ENCODE data around the gene KRT7. TPM values are rescaled to one million over a fixed set of nuclear protein-coding genes. Genes with fewer than 3 reads are reported as not detected.

KRT7 gene
- total and polyA plus RNA-seq, 7 experiments from 2014 or later: 36.1 TPM; not detected in 6

DNA sequence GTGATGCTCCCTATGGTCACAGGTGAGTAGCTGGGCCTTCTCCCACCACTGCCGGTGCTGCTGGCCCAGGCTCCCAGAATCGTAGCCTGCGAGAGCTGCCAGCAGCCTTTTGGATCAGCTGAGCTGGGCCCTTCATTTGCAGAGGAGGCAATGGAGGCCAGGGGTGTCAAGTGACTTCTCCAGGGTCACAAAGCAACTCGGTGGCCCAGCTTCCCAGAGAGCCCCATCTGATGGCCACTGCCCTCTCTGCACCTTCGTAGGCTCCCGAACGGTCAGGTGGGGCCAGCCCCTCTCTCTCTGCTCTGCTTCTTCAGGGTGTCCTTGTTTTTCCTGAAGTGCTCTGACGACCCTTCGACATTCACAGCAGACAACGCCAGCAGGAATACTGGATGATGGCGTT lies 45.8 kb upstream of the KRT7 start:
- Mint-ChIP-seq H3K4me3 (no peak overlapping the region), H3K27me3 (no peaks in the 10 kb centered on the region), H3K4me1 (peaks cover 0 to 7% (median 4%) of the 10 kb centered on the region in 7 donors), H3K27ac (no peak overlapping the region), H3K36me3 (no peaks in the 10 kb centered on the region), H3K9me3 (no peaks in the 10 kb centered on the region)
- CTCF ChIA-PET: no interaction called here
- Histone ChIP-seq H3K36me3 (ENCODE audit: control insufficient read depth in 2 of 3, insufficient read depth in 3 of 3, low read length in 3 of 3) (no peaks in the 10 kb centered on the region), H3K27me3 (ENCODE audit: control insufficient read depth in 2 of 2, insufficient read depth in 2 of 2, low read length in 2 of 2) (no peaks in the 10 kb centered on the region), H3K9me3 (ENCODE audit: control insufficient read depth in 2 of 3, low read length in 3 of 3) (no peaks in the 10 kb centered on the region), H3K27ac (ENCODE audit: low read depth, low read length) (no peak overlapping the region), H3K4me3 (ENCODE audit: low read length) (no peak overlapping the region), H3K4me1 (ENCODE audit: control insufficient read depth in 2 of 2, insufficient read depth in 2 of 2, low read length in 2 of 2) (no peaks in the 10 kb centered on the region)
- intact Hi-C loops (cut with micrococcal nuclease): no loop called here
- POLR2A ChIA-PET: no interaction called here
- DNase-seq (no peak), ATAC-seq (no peak)

DNA sequence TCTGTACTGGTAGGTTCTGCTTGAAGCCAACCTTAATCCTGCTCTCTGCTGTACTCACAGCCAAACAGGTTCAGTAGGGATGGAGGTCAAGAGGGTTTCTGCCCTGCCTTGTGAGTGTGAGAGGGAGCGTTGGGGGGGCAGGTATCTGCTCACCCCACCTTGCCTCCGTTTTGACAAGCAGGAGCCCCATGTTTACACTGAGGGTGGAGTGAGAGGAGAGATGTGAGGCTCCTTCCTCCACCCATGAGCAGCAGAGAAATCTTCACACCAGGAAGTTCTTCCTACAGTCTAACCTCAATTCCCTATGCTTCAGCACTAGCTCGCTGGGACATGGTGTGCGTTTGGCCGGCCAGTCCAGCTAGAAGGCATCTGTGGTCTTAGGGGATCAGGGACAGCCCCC lies 45.4 kb upstream of the KRT7 start:
- Histone ChIP-seq H3K9me3 (ENCODE audit: control insufficient read depth in 2 of 3, low read length in 3 of 3) (no peaks in the 10 kb centered on the region), H3K27ac (ENCODE audit: low read depth, low read length) (no peak overlapping the region), H3K4me3 (ENCODE audit: low read length) (no peak overlapping the region), H3K4me1 (ENCODE audit: control insufficient read depth in 2 of 2, insufficient read depth in 2 of 2, low read length in 2 of 2) (no peaks in the 10 kb centered on the region), H3K27me3 (ENCODE audit: control insufficient read depth in 2 of 2, insufficient read depth in 2 of 2, low read length in 2 of 2) (no peaks in the 10 kb centered on the region), H3K36me3 (ENCODE audit: control insufficient read depth in 2 of 3, insufficient read depth in 3 of 3, low read length in 3 of 3) (no peaks in the 10 kb centered on the region)
- CTCF ChIA-PET: no interaction called here
- H3K27me3 Mint-ChIP-seq: peaks cover 0 to 3% (median 0%) of the 10 kb centered on the region in 5 donors
- H3K36me3 Mint-ChIP-seq: no peaks in the 10 kb centered on the region
- intact Hi-C loops (cut with micrococcal nuclease): no loop called here
- no peak overlapping the region for H3K4me3 Mint-ChIP-seq
- H3K4me1 Mint-ChIP-seq: peaks cover 0 to 7% (median 4%) of the 10 kb centered on the region in 7 donors
- ATAC-seq (no peak), DNase-seq (no peak)
- H3K9me3 Mint-ChIP-seq: no peaks in the 10 kb centered on the region
- H3K27ac Mint-ChIP-seq: no peak overlapping the region
- POLR2A ChIA-PET: no interaction called here

DNA sequence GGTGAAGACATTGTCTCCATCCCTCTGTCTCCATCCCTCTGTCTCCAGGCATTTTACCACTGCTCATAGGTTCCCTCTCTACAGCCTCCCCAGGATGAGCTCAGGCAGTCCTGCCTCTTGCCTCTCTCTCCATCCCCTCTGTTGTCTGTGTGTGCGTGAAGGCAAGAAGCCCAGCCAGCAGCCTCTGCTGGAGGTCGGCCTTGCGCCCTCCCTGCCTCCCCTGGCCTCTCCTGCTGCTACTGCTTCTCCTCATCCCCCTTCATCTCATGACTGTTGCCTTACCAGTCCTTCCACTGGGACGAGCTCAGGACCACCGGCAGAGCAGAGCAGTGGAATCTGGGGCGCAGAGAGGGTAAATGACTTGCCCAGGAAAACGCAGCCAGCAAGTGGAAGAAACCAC lies 44.4 kb upstream of the KRT7 start:
- ChIA-PET POLR2A (no interaction called here), CTCF (no interaction called here)
- ATAC-seq: no peak
- no peaks in the 10 kb centered on the region for H3K27me3 ChIP-seq (ENCODE audit: control insufficient read depth in 2 of 2, insufficient read depth in 2 of 2, low read length in 2 of 2)
- peaks cover 0 to 6% (median 0%) of the 10 kb centered on the region in 5 donors for H3K27me3 Mint-ChIP-seq
- peaks cover 0 to 7% (median 4%) of the 10 kb centered on the region in 7 donors for H3K4me1 Mint-ChIP-seq
- H3K9me3 Mint-ChIP-seq: no peaks in the 10 kb centered on the region
- H3K36me3 ChIP-seq (ENCODE audit: control insufficient read depth in 2 of 3, insufficient read depth in 3 of 3, low read length in 3 of 3): no peaks in the 10 kb centered on the region
- intact Hi-C loops (cut with micrococcal nuclease): no loop called here
- no peaks in the 10 kb centered on the region for H3K4me1 ChIP-seq (ENCODE audit: control insufficient read depth in 2 of 2, insufficient read depth in 2 of 2, low read length in 2 of 2)
- no peak overlapping the region for H3K4me3 Mint-ChIP-seq
- no peaks in the 10 kb centered on the region for H3K9me3 ChIP-seq (ENCODE audit: control insufficient read depth in 2 of 3, low read length in 3 of 3)
- H3K36me3 Mint-ChIP-seq: no peaks in the 10 kb centered on the region
- DNase-seq: no peak
- H3K4me3 ChIP-seq (ENCODE audit: low read length): no peak overlapping the region
- H3K27ac ChIP-seq (ENCODE audit: low read depth, low read length): no peak overlapping the region
- H3K27ac Mint-ChIP-seq: no peak overlapping the region

DNA sequence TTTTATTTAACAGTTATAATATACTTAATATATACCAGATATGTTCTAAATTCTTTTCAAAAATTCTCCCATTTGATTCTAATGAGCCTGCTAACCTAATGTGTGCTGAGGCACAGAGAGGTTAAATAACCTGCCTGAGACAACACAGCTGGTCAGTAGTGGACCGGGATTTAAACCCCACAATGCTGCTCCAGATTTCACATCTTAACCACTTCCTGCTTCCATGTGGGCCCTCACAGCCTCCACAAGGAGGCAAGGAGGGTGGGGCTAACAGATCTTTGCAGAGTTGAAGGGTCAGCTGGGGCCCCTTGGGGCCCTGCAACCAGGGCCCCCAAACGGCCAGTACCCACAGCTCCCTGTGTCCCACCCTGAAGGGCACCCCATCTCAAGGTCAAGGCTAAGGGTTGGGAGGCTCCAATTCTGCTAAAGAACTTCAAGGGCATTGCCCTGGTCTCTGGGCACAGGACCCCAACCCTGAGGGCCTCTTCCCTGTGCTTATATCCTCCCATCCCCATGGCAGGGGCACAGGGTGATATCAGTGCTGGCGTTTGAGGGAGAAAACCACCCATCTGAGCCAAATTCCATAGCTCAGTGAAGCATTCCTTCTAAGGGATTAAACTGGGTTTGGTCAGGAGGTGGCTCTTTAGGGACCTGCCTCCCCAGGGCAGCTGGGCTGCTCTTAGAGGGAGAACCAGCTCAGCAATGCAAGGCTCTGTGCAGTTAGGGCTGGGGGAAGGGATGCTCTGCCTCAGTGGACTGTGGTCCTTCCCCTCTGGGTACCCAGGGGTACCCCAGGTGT lies 43.5 kb upstream of the KRT7 start:
- intact Hi-C loops (cut with micrococcal nuclease): no loop called here
- H3K4me1 Mint-ChIP-seq: peaks cover 0 to 7% (median 3%) of the 10 kb centered on the region in 7 donors
- Histone ChIP-seq H3K27ac (ENCODE audit: low read depth, low read length) (no peak overlapping the region), H3K9me3 (ENCODE audit: control insufficient read depth in 2 of 3, low read length in 3 of 3) (no peaks in the 10 kb centered on the region), H3K36me3 (ENCODE audit: control insufficient read depth in 2 of 3, insufficient read depth in 3 of 3, low read length in 3 of 3) (no peaks in the 10 kb centered on the region), H3K4me3 (ENCODE audit: low read length) (no peak overlapping the region), H3K27me3 (ENCODE audit: control insufficient read depth in 2 of 2, insufficient read depth in 2 of 2, low read length in 2 of 2) (no peaks in the 10 kb centered on the region), H3K4me1 (ENCODE audit: control insufficient read depth in 2 of 2, insufficient read depth in 2 of 2, low read length in 2 of 2) (no peaks in the 10 kb centered on the region)
- ATAC-seq (no peak), DNase-seq (no peak)
- CTCF ChIA-PET: no interaction called here
- no peaks in the 10 kb centered on the region for H3K9me3 Mint-ChIP-seq
- no peak overlapping the region for H3K4me3 Mint-ChIP-seq
- peaks cover 0 to 6% (median 2%) of the 10 kb centered on the region in 5 donors for H3K27me3 Mint-ChIP-seq
- POLR2A ChIA-PET: interaction anchor here (0.6 kb wide), 1 partner anchor 35 kb away, joined by 3 read pairs; no protein-coding TSS in a partner anchor
- H3K36me3 Mint-ChIP-seq: no peaks in the 10 kb centered on the region
- no peak overlapping the region for H3K27ac Mint-ChIP-seq

DNA sequence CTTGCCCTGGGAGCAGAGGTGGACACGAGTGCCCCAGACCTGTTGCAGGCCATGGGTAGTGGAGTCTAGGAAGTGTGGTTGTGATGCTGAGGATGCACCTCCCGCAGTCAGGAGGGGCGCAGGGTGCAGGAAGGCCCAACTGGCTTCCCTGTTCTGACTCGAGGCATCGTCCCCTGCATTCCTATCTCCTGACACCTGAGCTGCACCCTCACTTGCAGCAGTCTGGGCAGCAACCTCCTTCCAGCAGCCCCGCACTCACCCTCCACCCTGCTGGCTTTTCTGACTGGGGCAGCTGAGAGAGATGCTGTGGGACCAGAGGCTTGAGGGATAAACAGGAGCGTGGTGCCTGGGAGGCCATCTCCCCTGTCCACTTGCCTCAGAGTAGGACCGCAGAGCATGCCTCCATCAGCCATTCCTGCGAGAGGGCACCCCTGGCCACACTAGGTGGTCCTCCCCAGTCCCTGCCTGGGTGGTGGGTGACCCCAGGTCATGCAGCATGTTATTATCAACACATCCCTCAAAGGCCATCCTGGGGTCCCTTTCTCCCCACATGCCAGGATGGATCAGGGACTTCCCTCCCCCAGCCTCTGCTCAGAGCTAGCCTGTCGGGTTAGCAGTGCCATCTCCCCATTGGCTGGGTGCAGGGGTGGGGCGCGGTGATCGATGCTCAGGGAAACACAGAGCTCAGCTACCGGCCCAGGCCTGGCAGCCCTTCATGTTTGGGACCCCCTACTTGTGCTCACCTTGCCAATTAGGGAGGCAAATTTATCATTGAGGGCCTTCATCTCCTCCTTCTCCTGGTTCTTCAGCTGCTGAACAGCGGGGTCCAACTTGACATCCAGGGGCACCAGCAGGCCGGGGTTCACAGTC lies 41.9 kb upstream of the KRT7 start:
- H3K27ac ChIP-seq (ENCODE audit: low read depth, low read length): no peak overlapping the region
- no peak for DNase-seq
- H3K4me1 ChIP-seq (ENCODE audit: control insufficient read depth in 2 of 2, insufficient read depth in 2 of 2, low read length in 2 of 2): no peaks in the 10 kb centered on the region
- Mint-ChIP-seq H3K4me3 (no peak overlapping the region), H3K4me1 (peaks cover 0 to 9% (median 0%) of the 10 kb centered on the region in 7 donors), H3K27me3 (peaks cover 0 to 6% (median 5%) of the 10 kb centered on the region in 5 donors), H3K27ac (no peak overlapping the region), H3K36me3 (no peaks in the 10 kb centered on the region), H3K9me3 (no peaks in the 10 kb centered on the region)
- POLR2A ChIA-PET: no interaction called here
- no peaks in the 10 kb centered on the region for H3K27me3 ChIP-seq (ENCODE audit: control insufficient read depth in 2 of 2, insufficient read depth in 2 of 2, low read length in 2 of 2)
- no peak for ATAC-seq
- H3K9me3 ChIP-seq (ENCODE audit: control insufficient read depth in 2 of 3, low read length in 3 of 3): no peaks in the 10 kb centered on the region
- H3K4me3 ChIP-seq (ENCODE audit: low read length): no peak overlapping the region
- CTCF ChIA-PET: no interaction called here
- intact Hi-C loops (cut with micrococcal nuclease): no loop called here
- H3K36me3 ChIP-seq (ENCODE audit: control insufficient read depth in 2 of 3, insufficient read depth in 3 of 3, low read length in 3 of 3): no peaks in the 10 kb centered on the region

DNA sequence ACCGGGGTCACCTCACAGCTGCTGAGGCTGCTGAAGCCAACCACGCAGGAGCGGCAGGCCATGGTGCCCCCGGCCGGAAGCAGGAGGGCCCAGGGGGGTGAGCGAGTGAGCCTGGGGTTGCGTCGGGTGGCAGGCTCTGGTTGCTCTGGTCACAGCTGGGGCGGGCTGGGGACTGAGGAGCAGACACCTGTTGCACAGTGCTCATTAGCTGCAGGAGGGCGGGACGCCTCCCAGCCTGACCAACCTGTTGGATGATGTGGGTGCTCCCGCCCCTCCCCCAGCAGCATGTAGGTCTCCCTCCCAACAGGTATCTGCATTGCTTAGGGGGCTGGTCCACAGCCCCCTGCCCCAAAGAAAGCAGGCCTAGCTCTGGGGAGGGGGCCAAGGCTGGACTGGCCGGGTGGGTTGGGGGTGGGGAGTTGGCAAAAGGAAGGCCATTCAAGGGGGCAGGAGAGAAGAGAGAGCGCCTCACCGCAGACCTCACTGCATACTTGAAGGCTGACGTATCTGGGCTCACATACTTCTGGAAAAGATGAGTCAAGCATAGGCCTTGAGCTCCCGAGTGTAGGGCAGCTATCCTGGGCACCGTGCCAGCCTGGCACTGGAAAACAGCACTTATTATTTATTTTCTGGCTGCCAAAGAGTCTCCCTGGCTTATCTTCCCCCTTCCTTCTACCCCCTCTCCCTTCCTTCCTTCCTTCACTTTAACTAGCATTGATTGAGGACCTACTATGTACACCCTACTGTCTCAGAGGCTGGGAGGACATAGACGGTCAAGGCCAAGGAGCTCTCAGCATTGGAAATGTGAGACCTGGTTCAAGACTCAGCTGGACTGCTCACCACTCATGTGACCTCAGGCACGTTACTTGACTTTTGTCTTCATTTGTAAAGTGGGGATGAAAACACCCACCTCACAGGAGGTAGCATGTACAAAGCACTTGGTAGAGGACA lies 40.9 kb upstream of the KRT7 start, which contains the start of gene KRT80:
Gene KRT80 (minus strand): TSS at position 174 of the 951 bp plus-strand sequence. CDS start 112 bp downstream, at position 62.
- no peak within 1 kb of the TSS for H3K27ac ChIP-seq (ENCODE audit: low read depth, low read length)
- intact Hi-C loops (cut with micrococcal nuclease): no loop called here
- no peaks in the 10 kb centered on the region for H3K4me1 ChIP-seq (ENCODE audit: control insufficient read depth in 2 of 2, insufficient read depth in 2 of 2, low read length in 2 of 2)
- no peak within 1 kb of the TSS for H3K4me3 ChIP-seq (ENCODE audit: low read length)
- Mint-ChIP-seq H3K27ac (no peak within 1 kb of the TSS), H3K4me3 (no peak within 1 kb of the TSS), H3K9me3 (no peaks in the 10 kb centered on the region), H3K27me3 (peaks cover 0 to 16% (median 5%) of the 10 kb centered on the region in 5 donors), H3K36me3 (no peaks in the 10 kb centered on the region), H3K4me1 (peaks cover 0 to 9% (median 0%) of the 10 kb centered on the region in 7 donors)
- no peaks in the 10 kb centered on the region for H3K36me3 ChIP-seq (ENCODE audit: control insufficient read depth in 2 of 3, insufficient read depth in 3 of 3, low read length in 3 of 3)
- ChIA-PET POLR2A (no interaction called here), CTCF (interaction anchor here (0.5 to 0.7 kb wide), 2 partner anchors 488 to 769 kb away, joined by 3 read pairs; partner anchors contain the start of gene KRT1)
- no peak for DNase-seq
- H3K9me3 ChIP-seq (ENCODE audit: control insufficient read depth in 2 of 3, low read length in 3 of 3): no peaks in the 10 kb centered on the region
- peak; percentile 75 for ATAC-seq
- H3K27me3 ChIP-seq (ENCODE audit: control insufficient read depth in 2 of 2, insufficient read depth in 2 of 2, low read length in 2 of 2): no peaks in the 10 kb centered on the region

Measured in naive thymus-derived CD4-positive, alpha-beta T cell (primary cell).